HL-60/S4 treated with phorbol 12-myristate 13-acetate at 8.2 ng/mL for 4 days and 3 days (cell line): ENCODE data around the gene MEX3C.

Experiments used
- in situ Hi-C: fragments of 300-500 bp; cut with MboI; formaldehyde crosslinking; loops from 2 replicates; pipeline ENCODE4 v1.15.0; 2022; ENCODE audit warnings: low sequenced_read_pairs

The MEX3C gene

GRCh38 chr18:51197661-51198424 lies at the start of gene MEX3C:
MEX3C (minus strand) TSS chr18:51197681; CDS start chr18:51197320, 361 bp downstream.
- in situ Hi-C loops, result no loop called here

- in situ Hi-C loops, result no loop called here
These were observed 43.7 kb upstream of the MEX3C start for GRCh38 chr18:51241226-51241625.

GRCh38 chr18:51236225-51236624 lies 38.7 kb upstream of the MEX3C start:
- in situ Hi-C loops, result no loop called here

GRCh38 chr18:51235009-51235789 lies 37.7 kb upstream of the MEX3C start:
- in situ Hi-C loops, result no loop called here

GRCh38 chr18:51234117-51235008 lies 36.9 kb upstream of the MEX3C start:
- in situ Hi-C loops, result no loop called here

- in situ Hi-C loops, result no loop called here
These were observed 31.8 kb upstream of the MEX3C start for GRCh38 chr18:51229328-51229727.

GRCh38 chr18:51227660-51228059 lies 30.2 kb upstream of the MEX3C start:
- in situ Hi-C loops, result no loop called here

- in situ Hi-C loops, result no loop called here
These were observed 29.3 kb upstream of the MEX3C start for GRCh38 chr18:51226587-51227350.

GRCh38 chr18:51226068-51226467 lies 28.6 kb upstream of the MEX3C start:
- in situ Hi-C loops, result no loop called here

GRCh38 chr18:51212606-51213005 lies 15.1 kb upstream of the MEX3C start:
- in situ Hi-C loops, result no loop called here

- in situ Hi-C loops, result no loop called here
These were observed 14.1 kb upstream of the MEX3C start for GRCh38 chr18:51211552-51211951.

- in situ Hi-C loops, result no loop called here
These were observed 445 bp downstream of the MEX3C start for GRCh38 chr18:51196811-51197660.

- in situ Hi-C loops, result no loop called here
These were observed 1.2 kb downstream of the MEX3C start for GRCh38 chr18:51196118-51196810.

GRCh38 chr18:51195451-51196117 lies 1.9 kb downstream of the MEX3C start:
- in situ Hi-C loops, result no loop called here

GRCh38 chr18:51195086-51195450 lies 2.4 kb downstream of the MEX3C start:
- in situ Hi-C loops, result no loop called here

- in situ Hi-C loops, result no loop called here
These were observed 2.9 kb downstream of the MEX3C start for GRCh38 chr18:51194604-51195003.

GRCh38 chr18:51193621-51194287 lies 3.7 kb downstream of the MEX3C start:
- in situ Hi-C loops, result no loop called here

GRCh38 chr18:51192696-51193095 lies 4.8 kb downstream of the MEX3C start:
- in situ Hi-C loops, result no loop called here
